ENCODE results near the gene CDK5.

CDK5 gene

DNA sequence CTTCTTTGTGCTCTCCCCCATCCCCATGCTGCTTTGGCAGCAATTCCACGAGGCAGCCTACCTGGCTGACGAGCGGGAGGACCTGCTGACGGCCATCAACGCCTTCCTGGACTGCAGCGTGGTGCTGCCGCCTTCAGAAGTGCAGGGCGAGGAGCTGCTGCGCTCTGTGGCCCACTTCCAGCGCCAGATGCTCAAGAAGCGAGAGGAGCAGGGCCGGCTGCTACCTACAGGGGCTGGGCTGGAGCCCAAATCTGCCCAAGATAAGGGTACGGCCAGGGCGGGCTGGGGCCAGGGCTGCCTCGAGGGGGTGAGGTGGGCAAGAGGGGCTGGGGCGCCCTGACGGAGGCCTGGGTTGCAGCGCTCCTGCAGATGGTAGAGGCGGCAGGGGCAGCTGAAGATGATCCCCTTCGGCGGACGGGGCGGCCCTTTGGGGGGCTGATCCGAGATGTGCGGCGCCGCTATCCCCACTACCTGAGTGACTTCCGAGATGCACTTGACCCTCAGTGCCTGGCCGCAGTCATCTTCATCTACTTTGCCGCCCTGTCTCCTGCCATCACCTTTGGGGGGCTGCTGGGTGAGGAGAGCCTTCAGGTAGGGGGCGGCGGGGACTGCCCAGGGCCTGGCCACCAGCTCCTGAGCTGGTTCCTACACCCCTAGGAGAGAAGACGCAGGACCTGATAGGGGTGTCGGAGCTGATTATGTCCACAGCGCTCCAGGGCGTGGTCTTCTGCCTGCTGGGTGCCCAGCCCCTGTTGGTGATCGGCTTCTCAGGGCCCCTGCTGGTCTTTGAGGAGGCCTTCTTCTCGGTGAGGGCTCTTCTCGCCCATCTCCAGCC is 13.6 kb upstream of the CDK5 start:
- DNase-seq, result no peak

DNA sequence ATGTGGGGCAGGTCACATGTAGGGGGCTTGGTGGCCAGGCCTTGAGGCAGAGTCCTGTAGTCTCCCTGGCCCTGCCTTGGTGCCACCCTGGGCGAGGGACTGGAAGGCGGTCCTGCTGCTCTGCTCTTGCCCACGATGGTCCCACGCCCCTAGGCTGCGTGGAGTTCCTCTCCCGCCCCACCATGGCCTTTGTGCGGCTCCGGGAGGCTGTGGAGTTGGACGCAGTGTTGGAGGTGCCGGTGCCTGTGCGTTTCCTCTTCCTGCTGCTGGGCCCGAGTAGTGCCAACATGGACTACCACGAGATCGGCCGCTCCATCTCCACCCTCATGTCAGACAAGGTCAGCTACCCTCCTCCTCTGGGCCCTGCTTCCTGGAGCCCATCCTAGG is 12.9 kb upstream of the CDK5 start:
- DNase-seq, result no peak

DNA sequence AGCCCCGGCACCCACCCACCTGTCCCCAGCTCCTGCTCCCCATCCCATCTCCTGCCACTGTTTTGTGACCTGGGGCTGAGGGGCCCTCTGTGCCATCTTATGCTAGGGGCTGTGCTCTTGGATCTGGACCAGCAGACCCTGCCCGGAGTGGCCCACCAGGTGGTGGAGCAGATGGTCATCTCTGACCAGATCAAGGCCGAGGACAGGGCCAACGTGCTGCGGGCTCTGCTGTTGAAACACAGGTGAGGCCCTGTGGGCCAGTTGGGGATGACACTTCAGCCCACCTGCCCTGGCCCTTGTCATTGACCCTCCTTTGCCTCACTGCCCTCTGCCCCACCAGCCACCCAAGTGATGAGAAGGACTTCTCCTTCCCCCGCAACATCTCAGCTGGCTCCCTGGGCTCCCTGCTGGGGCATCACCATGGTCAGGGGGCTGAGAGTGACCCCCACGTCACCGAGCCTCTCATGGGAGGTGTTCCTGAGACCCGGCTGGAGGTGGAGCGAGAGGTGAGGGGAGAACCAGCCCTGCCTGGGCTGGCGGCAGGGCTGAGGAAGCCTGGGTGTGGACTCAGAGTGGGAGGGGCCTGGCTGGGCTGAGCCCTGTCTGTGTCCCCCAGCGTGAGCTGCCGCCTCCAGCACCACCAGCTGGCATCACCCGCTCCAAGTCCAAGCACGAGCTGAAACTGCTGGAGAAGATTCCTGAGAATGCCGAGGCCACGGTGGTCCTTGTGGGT is 12.3 kb upstream of the CDK5 start:
- DNase-seq, result no peak

DNA sequence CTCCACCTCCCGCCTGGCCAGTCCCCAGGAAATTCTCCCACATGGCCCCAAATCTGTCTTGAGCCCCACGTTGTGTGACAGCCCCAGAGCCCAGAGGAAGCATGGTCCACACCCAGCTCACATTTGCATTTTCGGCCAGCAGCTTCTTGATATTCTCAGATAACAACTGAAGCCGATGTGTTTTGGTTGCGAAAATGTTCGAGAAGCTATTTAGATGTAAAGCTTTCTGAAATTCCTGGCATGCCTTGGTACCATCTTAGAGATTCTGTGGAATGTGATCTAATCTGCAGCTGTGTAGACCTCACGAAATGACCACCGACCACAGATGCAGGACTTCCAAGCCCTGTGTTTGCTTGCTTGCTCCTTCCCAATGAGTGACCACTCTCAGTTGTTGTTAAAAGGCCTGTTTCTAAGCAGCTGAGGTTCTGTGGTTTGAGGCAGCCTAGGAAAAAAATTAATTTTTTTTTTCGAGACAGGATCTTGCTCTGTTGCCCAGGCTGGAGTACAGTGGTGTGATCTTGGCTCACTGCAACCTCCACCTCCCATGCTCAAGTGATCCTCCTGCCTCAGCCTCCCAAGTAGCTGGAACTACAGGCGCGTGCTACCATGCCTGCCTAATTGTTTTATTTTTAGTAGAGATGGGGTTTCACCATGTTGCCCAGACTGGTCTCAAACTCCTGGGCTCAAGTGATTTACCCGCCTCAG is 10.5 kb upstream of the CDK5 start:
- no peak for DNase-seq

DNA sequence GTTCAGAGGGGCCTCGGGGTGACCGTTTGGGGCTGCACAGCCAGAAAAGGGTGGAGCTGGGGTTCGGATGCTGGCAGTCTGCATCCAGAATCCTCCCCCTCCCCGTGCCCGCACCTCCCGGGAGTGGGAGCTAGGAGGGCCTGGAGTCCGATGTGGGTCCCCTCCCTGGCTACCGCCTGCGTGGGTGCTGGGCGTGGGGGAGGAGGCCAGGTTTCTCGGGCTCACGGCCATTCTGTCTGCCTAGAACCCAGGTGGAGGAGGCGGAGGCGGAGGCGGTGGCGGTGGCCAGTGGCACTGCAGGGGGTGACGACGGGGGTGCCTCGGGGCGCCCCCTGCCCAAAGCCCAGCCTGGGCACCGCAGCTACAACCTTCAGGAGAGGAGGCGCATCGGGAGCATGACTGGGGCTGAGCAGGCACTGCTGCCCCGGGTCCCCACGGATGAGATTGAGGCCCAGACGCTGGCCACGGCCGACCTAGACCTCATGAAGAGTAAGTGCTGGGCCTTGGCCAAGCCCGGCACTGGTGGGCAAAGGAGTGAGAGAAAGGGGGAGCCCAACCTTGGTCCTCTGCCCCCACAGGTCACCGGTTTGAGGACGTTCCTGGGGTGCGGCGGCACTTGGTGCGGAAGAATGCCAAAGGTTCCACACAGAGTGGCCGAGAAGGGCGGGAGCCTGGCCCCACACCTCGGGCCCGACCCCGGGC is 8.7 kb upstream of the CDK5 start:
- DNase-seq, result no peak

- DNase-seq, result no peak
Measured at GRCh38 chr7:151065516-151065915, 7.8 kb upstream of the CDK5 start.

DNA sequence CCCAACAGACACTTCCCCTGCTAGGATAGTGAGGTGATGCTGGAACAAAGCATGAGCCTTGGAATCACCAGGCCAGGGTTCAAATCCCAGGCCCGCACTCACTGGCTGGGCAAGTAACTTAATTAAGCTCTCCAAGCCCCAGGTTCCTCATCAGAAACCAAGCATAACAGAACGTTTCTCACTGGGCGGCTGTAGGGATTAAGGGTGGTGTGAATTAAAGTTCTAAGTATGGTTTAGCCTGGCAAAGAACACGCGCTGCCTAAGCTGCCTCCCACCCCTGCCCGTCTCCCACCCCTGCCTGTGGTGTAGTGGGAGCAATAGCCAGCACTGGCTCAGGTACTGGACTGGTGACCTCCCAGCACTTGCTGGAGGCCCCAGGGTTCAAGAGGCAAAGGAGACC is 7.3 kb upstream of the CDK5 start:
- no peak for DNase-seq

GRCh38 chr7:151064454-151064853 is 6.8 kb upstream of the CDK5 start:
- DNase-seq, result no peak

GRCh38 chr7:151063212-151063561 is 5.5 kb upstream of the CDK5 start:
- DNase-seq, result peak; percentile 58

DNA sequence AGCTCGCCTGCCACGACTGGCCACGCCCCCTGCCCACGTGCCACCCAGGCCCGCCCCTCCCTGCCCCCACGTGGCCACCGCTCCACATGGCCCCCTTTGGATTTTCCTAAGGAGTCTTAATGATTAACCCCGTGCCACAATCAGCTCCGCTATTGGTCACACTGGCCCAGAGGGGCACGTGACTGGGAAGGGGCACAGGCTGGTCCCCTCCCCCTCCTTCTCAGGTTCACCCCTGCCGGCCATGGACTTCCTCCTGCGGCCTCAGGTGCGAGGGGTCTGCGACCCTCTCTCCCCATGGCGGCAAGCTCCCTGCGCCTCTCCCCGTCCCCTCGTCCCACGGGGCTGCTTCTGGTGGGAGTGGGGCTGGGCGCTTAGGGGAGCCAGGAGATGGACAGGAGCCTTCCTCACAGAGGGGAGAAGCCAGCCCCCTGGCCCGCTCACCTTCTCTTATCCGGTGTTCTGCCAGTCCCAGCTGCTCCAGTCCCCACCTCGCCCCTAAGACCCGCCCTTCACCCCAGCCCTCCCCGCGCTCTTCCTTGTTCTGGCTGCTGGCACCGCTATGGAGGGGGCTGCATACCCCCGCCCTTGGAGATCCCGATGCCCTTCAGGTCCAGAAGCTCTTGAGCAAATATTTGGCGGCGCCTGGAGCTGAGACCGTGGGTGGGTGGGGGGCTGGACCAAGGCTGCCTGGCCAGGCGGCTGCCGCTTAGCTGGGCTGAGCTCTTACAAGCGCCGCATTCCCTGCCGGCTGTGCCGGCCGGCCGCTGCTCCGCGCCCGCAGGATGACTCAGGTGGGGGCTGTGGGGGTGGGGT is 4.9 kb upstream of the CDK5 start:
- peak; percentile 67 for DNase-seq

DNA sequence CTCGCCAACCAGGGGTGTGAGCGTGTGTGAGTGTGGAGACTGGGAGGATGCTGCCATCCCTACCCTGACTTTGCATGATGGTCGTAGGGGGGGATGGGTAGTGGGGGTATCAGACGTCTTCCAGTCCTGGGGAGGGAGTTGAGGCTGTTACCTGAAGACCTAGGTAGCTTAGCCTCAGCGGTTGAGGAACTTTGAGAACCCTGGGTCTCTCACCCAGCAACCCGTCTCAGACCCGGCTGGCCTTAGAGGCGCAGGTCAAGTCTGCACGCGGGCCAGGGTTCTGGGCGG is 4.4 kb upstream of the CDK5 start:
- no peak for DNase-seq

DNA sequence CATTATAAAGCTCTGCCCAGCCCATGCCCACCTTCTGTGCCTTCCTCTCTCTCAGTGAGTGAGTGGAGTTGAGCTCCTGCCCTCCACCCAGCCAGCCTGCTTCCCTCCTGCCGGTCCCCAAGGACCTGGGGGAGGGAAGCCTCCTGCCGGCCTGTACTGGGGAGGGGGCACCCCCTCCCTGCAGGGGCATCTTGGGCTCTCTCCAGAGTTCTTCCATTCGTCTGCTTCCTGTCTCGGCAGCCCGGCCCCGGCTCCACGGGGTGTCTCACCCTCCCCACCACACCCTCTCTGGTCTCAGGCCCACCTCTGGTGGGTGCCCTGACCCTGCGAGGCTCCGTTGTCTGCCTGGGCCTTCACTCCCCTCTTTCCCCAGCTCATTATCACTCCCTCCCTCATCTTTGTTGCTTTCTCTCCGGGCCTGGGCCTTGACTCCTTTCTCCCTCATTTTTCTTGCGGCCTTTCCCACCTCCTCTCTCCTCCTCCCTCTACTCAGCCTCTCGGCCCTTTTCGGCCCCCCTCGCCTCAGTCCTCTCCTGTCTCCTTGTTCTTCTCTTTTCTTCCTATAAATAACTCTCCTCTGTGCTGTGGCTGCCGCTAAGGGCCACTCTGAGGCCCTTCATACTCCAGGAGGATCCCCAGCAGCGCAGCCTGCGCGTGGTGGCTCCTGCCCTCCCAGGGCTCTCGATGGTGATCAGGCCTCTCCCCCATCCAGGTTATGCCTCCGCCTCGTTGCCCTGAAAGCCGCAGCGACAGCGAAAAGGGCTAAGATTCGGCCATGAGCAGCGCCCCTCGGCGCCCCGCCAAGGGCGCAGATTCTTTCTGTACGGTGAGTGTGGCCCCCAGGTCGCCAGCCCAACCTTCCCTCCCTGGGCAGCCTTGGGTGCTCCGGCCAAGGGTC is 3.8 kb upstream of the CDK5 start:
- DNase-seq, result no peak

DNA sequence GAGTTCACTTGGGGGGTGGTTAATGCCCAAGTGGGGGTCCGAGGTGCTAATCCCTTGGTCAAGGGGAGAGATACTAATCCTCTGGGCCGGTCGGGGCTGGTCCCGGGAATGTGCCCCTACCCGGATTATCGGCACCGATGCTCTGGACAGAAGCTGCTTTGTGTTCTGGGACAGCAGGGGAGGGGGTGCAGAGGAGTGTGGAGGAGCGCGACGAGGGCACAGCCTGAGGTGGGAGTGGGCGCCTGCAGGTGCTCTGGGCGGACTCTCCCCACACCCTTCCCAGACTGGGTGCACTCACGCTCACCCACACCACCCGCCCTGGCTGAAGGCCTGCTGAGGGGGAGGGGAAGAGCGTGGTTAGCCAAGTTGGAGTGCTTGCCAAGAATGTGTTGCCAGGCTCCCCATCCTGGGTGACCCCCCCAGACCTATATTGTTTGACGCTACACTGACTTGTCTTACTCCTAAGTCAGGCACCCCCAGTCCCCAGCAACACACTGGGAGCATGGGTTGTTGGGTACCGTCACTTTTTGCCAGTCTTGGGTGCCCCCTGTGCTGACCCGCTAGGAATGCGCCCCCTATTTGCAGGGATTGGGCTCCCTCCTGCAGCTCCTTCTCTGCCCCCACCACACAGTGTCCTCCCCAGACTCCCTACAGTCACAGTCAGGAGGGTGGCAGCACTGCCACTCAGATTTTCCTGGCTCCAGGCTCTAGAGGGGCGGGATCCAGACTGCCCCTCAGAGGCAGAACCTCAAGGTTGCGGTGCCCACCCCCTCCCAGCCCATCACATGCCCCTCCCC is 2.9 kb upstream of the CDK5 start:
- DNase-seq, result peak; percentile 37

- DNase-seq, result no peak
Measured at GRCh38 chr7:151060113-151060415, 2.4 kb upstream of the CDK5 start.

GRCh38 chr7:151059367-151060112 is 1.8 kb upstream of the CDK5 start, which contains the start of gene SLC4A2:
Gene SLC4A2, plus strand, starts transcription at chr7:151059589. Its CDS starts 2,399 bp downstream, at chr7:151061988.
- peak; percentile 75 for DNase-seq

DNA sequence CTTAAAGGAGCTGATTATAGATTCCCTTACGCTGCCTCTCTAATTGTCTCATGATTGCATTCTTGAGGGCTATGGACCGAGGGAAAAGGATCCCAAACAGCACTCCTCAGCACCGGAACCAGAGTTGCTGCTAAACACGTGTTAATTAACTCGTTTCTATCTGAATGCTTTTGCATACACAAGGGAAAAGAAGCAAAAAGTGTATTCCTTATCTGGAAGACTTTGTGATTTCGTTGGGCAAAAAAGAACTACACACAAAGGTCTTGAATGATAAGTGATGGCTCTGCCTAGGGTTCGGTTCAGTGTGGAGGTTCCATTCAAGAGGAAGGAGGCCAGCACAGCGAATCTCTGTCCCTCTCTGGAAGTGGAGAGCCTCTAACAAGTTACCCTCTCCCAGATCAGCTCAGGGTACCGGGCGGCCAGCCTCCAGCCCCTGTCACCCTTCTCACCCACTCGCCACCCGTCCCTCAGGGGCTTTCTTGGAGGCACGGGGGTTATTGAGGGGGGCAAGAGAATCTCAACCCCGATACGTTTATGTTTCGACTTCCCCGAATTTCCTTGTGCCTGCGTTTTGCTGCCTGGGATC is 1.2 kb upstream of the CDK5 start:
- peak; percentile 23 for DNase-seq

GRCh38 chr7:151057989-151058780 is 488 bp upstream of the CDK5 start:
- DNase-seq, result peak; percentile 100

DNA sequence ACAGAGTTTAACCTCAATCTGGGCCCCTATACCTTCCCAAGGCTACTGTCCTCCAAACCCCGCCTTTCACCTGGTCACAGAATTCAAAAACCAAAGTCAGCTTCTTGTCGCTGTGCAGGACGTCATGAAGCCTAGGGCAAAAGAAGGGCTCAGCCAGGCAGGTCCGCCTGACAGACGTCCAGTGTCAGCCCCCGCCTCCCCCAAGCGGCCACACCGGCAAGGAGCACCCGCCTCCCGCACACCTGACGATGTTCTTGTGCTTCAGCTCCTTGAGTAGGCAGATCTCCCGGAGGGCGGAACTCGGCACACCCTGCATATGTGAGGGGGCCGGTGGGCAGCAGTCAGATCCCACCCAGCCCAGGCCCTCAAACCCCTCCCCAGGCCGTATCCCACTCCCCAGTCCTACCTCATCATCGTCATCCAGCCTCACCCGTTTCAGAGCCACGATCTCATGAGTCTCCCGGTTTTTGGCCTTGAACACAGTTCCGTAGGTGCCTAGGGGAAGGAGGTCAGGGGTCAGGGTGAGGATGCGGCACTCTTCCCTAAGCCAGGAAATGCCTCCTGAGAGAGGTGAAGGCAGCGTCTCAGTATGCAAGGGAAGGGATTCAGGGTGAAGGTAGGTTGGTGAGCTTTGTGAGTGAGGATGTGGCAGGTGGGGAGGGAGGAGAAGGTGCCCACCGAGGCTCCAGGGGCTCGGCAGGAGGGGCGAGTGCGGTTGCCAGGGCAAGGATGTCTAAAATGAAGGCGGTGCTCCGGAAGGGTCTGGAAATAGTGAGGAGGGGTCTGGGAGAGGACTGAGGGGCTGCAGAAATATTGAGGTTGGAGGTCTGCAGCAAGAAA is 811 bp downstream of the CDK5 start:
- no peak for DNase-seq
